GM06990 (cell line): Measurements from ENCODE around the gene ERMARD.

ENCODE experiments used
- DNase-seq: peaks from one replicate; pipeline ENCODE4 v3.0.0-alpha.2; 2011; ENCODE audit not compliant: insufficient read length; ENCODE audit errors: extremely low read depth
- H3K27me3 ChIP-seq: replicated peaks from 2 replicates; pipeline ENCODE4 v1.6.0; 2011; ENCODE audit warnings: low read length; ENCODE audit not compliant: control insufficient read depth, insufficient read depth
- H3K36me3 ChIP-seq: 2 replicates; pipeline ENCODE4 v1.5.1; 2011; ENCODE audit warnings: low read length; ENCODE audit not compliant: control insufficient read depth, insufficient read depth
- H3K4me3 ChIP-seq: replicated peaks from 2 replicates; pipeline ENCODE4 v1.5.1; 2011; ENCODE audit warnings: low read depth, mild to moderate bottlenecking, control low read depth, low read length
- TF ChIP-seq, protein P1 (sequence below): IDR thresholded peaks from 2 replicates; pipeline ENCODE4 v1.5.1; 2011; ENCODE audit warnings: low read length, control low read depth, mild to moderate bottlenecking, inconsistent platforms; ENCODE audit not compliant: insufficient read depth, poor library complexity, severe bottlenecking

The ERMARD gene

DNA sequence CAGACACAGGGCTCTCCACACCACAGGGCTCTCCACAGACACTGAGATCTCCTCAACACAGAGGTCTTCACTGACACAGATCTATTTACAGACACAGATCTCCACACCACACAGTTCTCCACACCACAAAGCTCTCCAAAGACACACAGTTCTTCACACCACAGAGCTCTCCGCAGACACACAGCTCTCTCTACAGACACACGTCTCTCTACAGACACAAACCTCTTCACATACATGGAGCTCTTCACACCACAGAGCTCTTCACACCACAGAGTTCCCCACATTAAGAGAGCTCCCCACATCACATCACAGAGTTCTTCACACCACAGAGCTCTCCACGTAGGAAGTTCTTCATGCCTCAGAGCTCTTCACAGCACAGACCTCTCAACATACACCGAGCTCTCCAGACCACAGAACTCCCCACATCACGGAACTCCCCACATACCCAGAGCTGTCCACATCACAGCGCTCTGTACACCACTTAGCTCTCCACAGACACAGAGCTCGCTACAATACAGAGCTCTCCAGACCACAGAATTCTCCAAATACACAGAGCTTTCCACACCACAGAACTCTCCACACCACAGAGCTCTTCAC, 53.9 kb downstream of the ERMARD start:
- TF ChIP-seq, protein P1, sequence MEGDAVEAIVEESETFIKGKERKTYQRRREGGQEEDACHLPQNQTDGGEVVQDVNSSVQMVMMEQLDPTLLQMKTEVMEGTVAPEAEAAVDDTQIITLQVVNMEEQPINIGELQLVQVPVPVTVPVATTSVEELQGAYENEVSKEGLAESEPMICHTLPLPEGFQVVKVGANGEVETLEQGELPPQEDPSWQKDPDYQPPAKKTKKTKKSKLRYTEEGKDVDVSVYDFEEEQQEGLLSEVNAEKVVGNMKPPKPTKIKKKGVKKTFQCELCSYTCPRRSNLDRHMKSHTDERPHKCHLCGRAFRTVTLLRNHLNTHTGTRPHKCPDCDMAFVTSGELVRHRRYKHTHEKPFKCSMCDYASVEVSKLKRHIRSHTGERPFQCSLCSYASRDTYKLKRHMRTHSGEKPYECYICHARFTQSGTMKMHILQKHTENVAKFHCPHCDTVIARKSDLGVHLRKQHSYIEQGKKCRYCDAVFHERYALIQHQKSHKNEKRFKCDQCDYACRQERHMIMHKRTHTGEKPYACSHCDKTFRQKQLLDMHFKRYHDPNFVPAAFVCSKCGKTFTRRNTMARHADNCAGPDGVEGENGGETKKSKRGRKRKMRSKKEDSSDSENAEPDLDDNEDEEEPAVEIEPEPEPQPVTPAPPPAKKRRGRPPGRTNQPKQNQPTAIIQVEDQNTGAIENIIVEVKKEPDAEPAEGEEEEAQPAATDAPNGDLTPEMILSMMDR, result no peak
- H3K4me3 ChIP-seq, result no peak overlapping the region
- H3K27me3 ChIP-seq, result no peaks in the 10 kb centered on the region; the same call in none of the 2 replicates
- H3K36me3 ChIP-seq, result no peaks in the 10 kb centered on the region
- no peak for DNase-seq

DNA sequence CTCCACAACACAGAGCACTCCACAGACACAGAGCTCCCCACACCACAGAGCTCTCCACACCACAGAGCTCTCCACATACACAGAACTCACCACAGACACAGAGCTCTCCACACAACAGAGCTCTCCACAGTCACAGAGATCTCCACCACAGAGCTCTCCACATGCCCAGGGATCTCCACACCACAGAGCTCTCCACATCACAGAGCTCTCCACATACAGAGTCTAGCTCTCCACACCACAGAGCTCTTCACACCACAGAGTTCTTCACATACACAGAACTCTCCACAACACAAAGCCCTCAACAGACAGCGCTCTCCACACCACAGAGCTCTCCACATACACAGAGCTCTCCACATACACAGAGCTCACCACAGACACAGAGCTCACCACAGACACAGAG, 55.3 kb downstream of the ERMARD start:
- no peaks in the 10 kb centered on the region for H3K36me3 ChIP-seq
- H3K27me3 ChIP-seq, result no peaks in the 10 kb centered on the region; the same call in 1 of the 2 replicates
- H3K4me3 ChIP-seq, result no peak overlapping the region
- TF ChIP-seq, protein P1, result no peak
- no peak for DNase-seq

DNA sequence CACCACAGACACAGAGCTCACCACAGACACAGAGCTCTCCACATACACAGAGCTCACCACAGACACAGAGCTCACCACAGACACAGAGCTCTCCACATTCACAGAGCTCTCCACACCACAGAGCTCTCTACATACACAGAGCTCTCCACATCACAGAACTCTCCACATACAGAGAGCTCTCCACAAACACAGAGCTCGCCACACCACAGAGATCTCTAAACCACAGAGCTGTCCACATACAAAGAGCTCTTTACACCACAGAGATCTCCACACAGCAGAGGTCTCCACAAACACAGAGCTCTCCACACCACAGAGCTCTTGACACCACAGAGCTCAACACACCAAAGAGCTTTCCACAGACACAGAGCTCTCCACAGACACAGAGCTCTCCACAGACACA, 55.8 kb downstream of the ERMARD start:
- no peaks in the 10 kb centered on the region; the same call in 1 of the 2 replicates for H3K27me3 ChIP-seq
- TF ChIP-seq, protein P1, result no peak

DNA sequence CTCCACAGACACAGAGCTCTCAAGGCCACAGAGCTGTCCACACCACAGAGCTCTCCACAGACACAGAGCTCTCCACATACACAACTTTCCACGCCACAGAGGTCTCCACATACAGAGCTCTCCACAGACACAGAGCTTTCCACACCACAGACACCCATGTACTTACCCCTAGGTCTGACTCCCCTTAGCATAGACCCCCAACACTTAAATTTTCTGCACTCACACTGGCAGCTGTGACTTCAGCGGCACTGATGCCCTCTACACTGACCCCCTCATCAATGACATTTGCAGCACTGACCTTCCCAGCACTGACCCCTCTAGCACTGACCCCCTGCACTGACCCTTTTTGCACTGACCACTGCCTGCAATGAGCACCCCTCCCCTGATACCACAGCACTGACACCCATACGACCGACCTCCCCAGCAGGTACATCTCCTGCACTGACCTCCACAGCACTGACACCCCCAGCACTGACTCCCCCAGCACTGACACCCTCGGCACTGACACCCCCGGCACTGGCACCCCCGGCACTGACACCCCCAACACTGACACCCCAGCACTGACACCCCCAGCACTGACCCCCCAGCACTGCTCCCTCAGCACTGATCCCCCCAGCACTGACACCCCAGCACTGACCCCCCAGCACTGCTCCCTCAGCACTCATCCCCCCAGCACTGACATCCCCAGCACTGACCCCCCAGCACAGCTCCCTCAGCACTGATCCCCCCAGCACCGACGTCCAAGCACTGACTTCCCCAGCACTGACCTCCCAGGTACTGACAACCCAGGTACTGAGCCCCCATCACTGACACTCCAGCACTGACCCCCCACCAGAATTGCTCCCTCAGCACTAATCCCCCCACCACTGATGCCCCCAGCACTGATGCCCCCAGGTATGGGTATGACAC, 56.5 kb downstream of the ERMARD start:
- H3K4me3 ChIP-seq, result no peak overlapping the region
- TF ChIP-seq, protein P1, result no peak
- DNase-seq, result no peak
- H3K27me3 ChIP-seq, result no peaks in the 10 kb centered on the region; the same call in 1 of the 2 replicates
- no peaks in the 10 kb centered on the region for H3K36me3 ChIP-seq

More for the DNA sequence above, 55.8 kb downstream of the ERMARD start:
- DNase-seq, result no peak
- Histone ChIP-seq H3K36me3 (no peaks in the 10 kb centered on the region), H3K4me3 (no peak overlapping the region)

DNA sequence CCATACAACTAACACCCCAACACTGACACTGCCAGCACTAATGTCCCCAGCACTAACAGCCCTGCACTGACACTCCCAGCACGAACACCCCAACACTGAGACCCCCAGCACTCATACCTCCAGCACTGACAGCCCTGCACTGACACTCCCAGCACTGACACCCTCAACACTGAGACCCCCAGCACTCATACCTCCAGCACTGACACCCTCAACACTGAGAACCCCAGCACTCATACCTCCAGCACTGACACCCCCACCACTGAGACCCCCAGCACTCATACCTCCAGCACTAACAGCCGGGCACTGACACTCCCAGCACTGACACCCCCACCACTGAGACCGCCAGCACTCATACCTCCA, 57.2 kb downstream of the ERMARD start:
- Histone ChIP-seq H3K4me3 (no peak overlapping the region), H3K36me3 (no peaks in the 10 kb centered on the region), H3K27me3 (no peaks in the 10 kb centered on the region; the same call in 1 of the 2 replicates)
- DNase-seq, result no peak
- TF ChIP-seq, protein P1, result no peak
